GM12892 (cell line): ENCODE data around the gene CYP27A1.

ENCODE experiments used
- POLR2A ChIP-seq: IDR thresholded peaks from 2 replicates; pipeline ENCODE4 v1.6.1; 2011; ENCODE audit warnings: low read depth, low read length, control low read depth
- POLR2AphosphoS5 ChIP-seq: IDR thresholded peaks from 2 replicates; pipeline ENCODE4 v1.6.1; 2011; ENCODE audit warnings: low read depth, low read length, control low read depth

DNA sequence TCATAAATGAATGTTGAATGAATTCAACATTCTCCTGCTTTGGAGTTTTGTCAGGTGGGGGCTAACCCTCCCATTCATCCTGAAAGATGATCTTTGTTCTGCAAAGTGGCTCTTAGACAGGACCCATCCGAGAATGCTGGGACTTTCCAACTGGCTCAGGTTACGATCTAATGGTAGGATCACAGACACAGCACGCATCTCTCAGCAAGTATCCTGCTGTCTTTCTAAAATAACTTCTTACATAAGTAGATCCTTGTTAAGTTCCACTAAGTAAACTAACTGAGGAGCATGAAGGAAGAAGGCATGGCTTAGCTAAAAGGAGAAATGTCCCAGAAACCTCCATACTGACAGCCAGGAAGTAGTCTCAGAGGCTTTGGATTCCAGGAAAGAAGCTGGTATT lies 23.7 kb downstream of the CYP27A1 start:
- TF ChIP-seq POLR2AphosphoS5, result no peak
- no peak for TF ChIP-seq POLR2A
